ENCODE data around the gene GRIN3B. TPM values are rescaled to one million over a fixed set of nuclear protein-coding genes. Genes with fewer than 3 reads are reported as not detected.

GRIN3B gene
- total RNA-seq, 1 donor from 2014 or later = not detected

DNA sequence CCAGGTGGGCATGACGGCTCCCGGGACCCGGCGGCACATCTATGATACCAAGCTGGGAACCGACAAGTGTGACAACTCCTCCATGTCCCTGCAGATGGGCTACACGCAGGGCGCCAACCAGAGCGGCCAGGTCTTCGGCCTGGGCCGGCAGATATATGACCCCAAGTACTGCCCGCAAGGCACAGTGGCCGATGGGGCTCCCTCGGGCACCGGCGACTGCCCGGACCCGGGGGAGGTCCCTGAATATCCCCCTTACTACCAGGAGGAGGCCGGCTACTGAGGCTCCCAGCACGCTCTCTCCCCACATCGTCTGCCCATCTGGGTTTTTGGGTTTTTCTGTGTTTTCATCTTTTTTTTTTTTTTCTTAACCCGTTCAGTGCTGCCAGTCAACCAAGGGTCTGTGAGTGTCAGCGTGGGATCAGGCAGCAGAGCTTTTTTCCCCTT is 37.4 kb downstream of the GRIN3B start:
- intact Hi-C loops (cut with DNase I) = no loop called here
- DNase-seq (ENCODE audit: low spot score) = no peak

DNA sequence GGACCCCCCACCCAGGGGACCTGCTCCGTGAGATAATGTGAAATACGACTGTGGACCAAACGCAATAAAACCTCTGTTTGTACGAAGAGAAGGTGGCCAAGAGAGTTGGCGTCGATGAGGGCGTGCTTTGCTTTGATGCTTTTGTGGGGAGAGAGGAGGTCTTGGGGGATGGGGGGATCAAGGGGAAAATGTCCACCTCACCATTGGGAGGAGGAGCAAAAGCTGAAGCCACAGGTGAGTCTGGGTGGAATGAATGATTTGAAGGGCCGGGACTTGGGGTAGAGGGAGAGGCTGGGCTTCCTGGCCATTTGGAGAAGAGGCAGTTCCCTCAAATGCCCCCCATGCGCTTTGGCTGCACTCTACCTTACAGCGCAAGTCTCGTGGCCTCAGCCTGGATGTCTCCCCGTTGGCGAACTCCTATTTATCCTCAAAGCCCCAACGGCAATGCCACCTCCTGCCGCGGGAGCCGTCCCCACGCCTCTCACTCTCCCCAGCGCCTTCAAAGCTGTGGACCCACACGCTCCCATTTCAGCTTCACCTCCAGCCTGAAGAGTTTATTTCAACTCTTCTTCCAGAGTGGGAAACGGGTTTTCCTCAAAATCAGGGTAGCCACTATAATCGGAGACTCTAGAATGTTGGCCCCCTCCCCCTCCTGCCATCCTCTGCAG is 38.9 kb downstream of the GRIN3B start:
- DNase-seq (ENCODE audit: low spot score) = no peak
- intact Hi-C loops (cut with DNase I) = no loop called here

- peak; percentile 100 for DNase-seq (ENCODE audit: low spot score)
- intact Hi-C loops (cut with DNase I) = no loop called here
Measured at GRCh38 chr19:1039646-1040475, 39.6 kb downstream of the GRIN3B start, which contains the start of gene ABCA7. ABCA7 (plus strand) TSS chr19:1040107; CDS start chr19:1041362, 1,255 bp downstream.

GRCh38 chr19:1040476-1041271 is 40.5 kb downstream of the GRIN3B start:
- DNase-seq (ENCODE audit: low spot score) = peak; percentile 97
- intact Hi-C loops (cut with DNase I) = no loop called here

DNA sequence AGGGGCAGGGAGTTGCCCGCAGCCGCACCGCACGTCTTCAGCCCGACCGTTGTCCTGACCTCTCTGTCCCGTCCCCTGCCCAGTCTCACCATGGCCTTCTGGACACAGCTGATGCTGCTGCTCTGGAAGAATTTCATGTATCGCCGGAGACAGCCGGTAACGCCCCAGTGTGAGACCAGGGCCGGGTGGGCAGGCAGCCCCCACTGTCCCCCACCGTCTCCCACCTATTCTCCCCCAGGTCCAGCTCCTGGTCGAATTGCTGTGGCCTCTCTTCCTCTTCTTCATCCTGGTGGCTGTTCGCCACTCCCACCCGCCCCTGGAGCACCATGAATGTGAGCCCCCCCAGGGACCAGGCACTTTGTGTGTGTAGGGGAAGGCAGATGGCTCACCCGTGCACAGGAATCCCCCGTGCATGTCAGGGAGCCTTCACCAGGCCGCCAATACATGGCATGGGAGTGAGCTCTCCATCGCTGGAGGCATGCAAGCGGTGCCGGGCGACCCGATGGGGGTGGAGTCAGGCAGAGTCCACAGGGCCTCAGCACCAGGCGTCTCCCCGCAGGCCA is 41.1 kb downstream of the GRIN3B start:
- no peak for DNase-seq (ENCODE audit: low spot score)
- intact Hi-C loops (cut with DNase I) = no loop called here

DNA sequence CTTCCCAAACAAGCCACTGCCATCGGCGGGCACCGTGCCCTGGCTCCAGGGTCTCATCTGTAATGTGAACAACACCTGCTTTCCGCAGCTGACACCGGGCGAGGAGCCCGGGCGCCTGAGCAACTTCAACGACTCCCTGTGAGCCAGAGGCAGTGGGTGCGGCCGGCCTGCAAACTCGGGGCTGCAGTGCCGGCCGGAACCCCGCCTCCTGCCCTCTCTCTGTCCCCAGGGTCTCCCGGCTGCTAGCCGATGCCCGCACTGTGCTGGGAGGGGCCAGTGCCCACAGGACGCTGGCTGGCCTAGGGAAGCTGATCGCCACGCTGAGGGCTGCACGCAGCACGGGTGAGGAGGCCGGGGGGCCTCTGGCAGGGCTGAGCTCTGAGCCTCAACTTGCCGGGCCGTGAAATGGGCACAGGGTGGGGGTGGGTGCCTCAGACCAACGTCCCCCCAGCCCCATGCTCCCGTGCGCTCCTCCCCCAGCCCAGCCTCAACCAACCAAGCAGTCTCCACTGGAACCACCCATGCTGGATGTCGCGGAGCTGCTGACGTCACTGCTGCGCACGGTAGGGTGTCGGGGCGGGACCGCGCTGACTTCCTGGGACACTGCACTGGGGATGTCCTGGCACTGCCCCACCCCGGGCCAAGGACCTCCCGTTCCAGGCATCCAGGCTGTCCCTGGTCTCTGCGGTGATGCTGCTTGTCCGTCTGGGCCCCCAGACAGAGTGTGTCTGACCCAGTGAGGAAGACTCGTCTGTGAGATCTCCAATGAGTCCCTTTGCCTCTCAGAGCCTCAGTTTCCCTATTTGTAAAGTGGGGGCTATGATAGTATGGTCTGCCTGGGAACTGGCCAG is 41.8 kb downstream of the GRIN3B start:
- intact Hi-C loops (cut with DNase I) = no loop called here
- no peak for DNase-seq (ENCODE audit: low spot score)

DNA sequence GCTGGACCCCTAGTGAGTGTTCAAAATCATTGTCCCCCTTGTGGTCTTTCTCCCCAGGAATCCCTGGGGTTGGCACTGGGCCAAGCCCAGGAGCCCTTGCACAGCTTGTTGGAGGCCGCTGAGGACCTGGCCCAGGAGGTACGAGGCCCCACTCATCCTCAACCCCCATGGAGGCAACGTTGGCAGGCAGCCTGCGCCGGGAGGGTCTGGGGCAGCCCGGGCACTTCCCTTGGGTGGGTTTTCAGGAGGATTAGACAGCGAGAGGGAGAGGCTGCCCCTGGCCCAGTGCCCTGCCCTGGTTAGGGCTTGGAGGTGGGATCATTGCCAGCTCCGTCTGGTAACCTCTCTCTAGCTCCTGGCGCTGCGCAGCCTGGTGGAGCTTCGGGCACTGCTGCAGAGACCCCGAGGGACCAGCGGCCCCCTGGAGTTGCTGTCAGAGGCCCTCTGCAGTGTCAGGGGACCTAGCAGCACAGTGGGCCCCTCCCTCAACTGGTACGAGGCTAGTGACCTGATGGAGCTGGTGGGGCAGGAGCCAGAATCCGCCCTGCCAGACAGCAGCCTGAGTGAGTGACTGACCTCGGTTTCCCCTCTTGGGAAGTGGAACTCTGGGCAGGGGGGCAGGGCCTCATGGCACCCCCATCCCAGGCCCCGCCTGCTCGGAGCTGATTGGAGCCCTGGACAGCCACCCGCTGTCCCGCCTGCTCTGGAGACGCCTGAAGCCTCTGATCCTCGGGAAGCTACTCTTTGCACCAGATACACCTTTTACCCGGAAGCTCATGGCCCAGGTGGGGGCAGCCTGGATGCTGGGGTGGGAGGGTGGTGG is 42.7 kb downstream of the GRIN3B start:
- no peak for DNase-seq (ENCODE audit: low spot score)

DNA sequence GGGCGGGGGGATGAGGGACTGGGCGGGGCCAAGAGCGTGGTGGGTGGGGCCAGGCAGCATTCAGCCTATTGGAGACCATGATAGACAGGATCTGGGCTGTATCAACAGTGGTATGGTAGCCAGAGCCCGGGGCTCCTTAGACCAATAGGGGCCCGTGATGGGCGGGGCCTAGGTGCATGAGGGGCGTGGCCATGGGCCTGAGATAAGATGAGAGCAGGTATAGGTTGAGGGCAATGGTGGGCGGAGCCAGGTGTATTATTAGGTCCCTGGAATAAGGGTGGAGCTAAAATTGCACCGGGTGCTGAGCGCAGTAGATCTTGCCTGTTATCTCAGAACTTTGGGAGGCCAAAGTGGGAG is 45.0 kb downstream of the GRIN3B start:
- DNase-seq (ENCODE audit: low spot score) = no peak
- intact Hi-C loops (cut with DNase I) = no loop called here

More for the DNA sequence above, 42.7 kb downstream of the GRIN3B start:
- intact Hi-C loops (cut with DNase I) = no loop called here

GRCh38 chr19:1046117-1046626 is 46.0 kb downstream of the GRIN3B start:
- intact Hi-C loops (cut with DNase I) = no loop called here
- no peak for DNase-seq (ENCODE audit: low spot score)

GRCh38 chr19:1046836-1047695 is 46.8 kb downstream of the GRIN3B start:
- intact Hi-C loops (cut with DNase I) = no loop called here
- DNase-seq (ENCODE audit: low spot score) = no peak

DNA sequence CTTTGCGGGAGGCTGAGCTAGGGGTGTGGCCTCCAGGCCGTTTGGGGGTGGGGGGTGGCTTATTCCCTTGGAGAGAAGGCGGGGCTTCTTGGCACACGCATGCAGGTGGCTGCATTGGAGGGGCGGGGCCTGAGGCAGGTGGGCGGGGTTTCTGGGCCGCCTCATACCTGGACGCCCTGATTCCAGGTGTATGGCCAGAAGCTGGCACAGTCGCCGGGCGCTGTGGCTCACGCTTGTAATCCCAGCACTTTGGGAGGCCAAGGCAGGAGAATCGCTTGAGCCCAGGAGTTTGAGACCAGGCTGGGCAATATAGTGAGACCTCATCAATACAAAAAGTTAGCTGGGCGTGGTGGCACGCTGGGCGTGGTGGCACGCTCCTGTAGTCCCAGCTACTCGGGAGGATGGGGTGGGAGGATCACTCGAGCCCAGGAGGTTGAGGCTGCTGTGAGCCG is 47.5 kb downstream of the GRIN3B start:
- intact Hi-C loops (cut with DNase I) = no loop called here
- DNase-seq (ENCODE audit: low spot score) = no peak

DNA sequence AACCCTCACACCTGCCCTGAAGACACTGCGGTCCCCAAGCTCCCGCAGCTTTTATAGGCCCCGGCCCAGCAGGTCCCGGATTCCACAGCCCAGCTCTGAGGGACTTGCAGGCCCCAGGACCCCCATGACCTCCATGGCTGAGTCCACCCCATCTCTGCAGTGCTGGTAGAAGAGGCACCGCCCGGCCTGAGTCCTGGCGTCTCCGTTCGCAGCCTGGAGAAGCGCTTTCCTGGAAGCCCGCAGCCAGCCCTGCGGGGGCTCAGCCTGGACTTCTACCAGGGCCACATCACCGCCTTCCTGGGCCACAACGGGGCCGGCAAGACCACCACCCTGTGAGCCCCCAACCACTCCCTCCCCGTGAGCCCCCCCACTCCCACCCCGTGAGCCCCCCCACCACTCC is 48.9 kb downstream of the GRIN3B start:
- no peak for DNase-seq (ENCODE audit: low spot score)
- intact Hi-C loops (cut with DNase I) = no loop called here

DNA sequence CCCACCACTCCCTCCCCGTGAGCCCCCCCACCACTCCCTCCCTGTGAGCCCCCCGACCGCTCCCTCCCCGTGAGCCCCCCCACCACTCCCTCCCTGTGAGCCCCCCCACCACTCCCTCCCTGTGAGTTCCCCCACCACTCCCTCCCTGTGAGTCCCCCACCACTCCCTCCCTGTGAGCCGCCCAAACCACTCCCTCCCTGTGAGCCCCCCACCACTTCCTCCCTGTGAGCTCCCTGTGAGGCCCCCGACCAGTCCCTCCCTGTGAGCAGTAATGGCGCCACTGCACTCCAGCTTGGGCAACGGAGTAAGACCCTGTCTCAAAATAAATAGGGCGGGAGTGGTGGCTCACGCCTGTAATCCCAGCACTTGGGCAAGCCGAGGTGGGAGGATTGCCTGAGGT is 49.6 kb downstream of the GRIN3B start:
- no peak for DNase-seq (ENCODE audit: low spot score)
- intact Hi-C loops (cut with DNase I) = no loop called here

DNA sequence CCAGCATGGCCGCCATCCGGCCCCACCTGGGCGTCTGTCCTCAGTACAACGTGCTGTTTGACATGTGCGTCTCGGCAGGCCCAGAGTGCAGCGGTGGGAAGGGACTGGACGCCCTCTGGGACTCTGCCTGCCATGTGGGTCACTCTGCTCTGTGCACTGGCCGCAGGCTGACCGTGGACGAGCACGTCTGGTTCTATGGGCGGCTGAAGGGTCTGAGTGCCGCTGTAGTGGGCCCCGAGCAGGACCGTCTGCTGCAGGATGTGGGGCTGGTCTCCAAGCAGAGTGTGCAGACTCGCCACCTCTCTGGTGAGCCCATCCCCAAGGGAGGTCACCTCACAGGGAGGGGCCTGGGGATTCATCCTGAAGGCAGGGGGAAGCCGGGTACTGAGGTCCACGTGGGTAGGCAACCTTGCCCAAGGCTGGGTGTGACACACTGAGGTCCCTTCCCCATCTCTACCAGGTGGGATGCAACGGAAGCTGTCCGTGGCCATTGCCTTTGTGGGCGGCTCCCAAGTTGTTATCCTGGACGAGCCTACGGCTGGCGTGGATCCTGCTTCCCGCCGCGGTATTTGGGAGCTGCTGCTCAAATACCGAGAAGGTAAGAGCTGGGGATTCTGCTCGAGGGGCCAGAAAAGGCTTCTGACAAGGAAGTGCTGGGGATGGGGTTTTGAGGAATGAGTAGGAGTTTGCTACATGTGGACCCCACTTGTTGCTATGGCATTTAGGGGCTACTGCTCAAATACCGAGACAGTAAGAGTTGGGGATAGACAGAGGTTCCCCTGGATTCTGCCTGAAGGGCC is 51.0 kb downstream of the GRIN3B start:
- intact Hi-C loops (cut with DNase I) = no loop called here
- no peak for DNase-seq (ENCODE audit: low spot score)

DNA sequence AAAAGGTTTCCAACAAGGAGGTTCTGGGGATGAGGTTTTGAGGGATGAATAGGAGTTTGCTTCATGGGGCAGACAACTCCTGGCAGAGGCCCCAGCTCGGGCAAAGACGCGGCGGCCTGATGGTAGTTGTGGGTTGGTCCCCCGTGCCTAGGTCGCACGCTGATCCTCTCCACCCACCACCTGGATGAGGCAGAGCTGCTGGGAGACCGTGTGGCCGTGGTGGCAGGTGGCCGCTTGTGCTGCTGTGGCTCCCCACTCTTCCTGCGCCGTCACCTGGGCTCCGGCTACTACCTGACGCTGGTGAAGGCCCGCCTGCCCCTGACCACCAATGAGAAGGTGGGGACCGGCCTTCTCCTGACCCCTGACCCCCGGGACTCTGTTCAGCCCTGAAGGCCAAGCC is 51.6 kb downstream of the GRIN3B start:
- DNase-seq (ENCODE audit: low spot score) = no peak
- intact Hi-C loops (cut with DNase I) = no loop called here

DNA sequence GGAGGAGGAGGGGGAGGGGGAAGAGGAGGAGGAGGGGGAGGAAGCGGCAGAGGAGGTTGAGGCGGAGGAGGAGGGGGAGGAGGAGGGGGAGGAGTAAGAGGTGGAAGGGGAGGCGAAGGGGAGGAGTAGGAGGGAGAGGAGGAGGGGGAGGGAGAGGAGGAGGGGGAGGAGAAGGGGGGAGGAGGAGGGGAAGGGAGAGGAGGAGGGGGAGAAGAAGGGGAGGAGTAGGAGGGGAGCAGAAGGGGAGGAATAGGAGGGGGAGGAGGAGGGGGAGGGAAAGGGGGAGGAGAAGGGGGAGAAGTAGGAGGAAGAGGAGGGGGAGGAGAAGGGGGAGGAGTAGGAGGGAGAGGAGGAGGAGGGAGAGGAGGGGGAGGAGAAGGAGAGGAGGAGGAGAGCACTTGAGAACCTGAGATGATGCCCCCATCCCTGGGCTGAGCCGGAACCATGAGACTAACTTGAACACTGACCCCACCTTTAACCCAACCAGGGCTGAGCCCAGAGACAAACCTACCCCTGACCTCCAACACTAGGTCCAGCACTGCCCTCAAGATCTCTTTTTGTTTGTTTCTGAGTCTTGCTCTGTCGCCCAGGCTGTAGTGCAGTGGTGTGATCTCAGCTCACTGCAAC is 52.2 kb downstream of the GRIN3B start:
- intact Hi-C loops (cut with DNase I) = no loop called here
- no peak for DNase-seq (ENCODE audit: low spot score)
